Gastrocnemius medialis (tissue), 4 donors: ENCODE results near the gene IGSF21. TPM values are rescaled to one million over a fixed set of nuclear protein-coding genes. Genes with fewer than 3 reads are reported as not detected.

ENCODE experiments used
- ATAC-seq, 2 donors: fragments of 150-250 bp; one replicate each; pipeline ENCODE4 v1.9.1; 2016
- DNase-seq, 2 donors: peaks; one replicate each; pipeline ENCODE4 v3.0.0-alpha.2; 2019
- H3K27ac ChIP-seq, 4 donors: fragments of 200-600 bp; sonication (generic); 1 replicate in 1 of 4; 2 replicates in 3 of 4; pipeline ENCODE4 v1.5.1; 2016 to 2018; ENCODE audit warnings: mild to moderate bottlenecking in 2 of 4, moderate library complexity in 1 of 4
- H3K27me3 ChIP-seq, 3 donors: fragments of 200-600 bp; sonication (generic) in 2 of 3; 1 replicate in 1 of 3; 2 replicates in 2 of 3; pipeline versions ENCODE4 v1.5.1 to v1.6.0; 2016 to 2019; ENCODE audit warnings: mild to moderate bottlenecking in 1 of 3, moderate library complexity in 1 of 3
- H3K36me3 ChIP-seq, 2 donors: fragments of 200-600 bp; sonication (generic) in 1 of 2; one replicate each; pipeline ENCODE4 v1.5.1; 2017 to 2018
- H3K4me1 ChIP-seq, 2 donors: fragments of 200-600 bp; sonication (generic) in 1 of 2; one replicate each; pipeline ENCODE4 v1.5.1; 2016 to 2017; ENCODE audit warnings: mild to moderate bottlenecking in 2 of 2
- H3K4me3 ChIP-seq, 4 donors: fragments of 200-600 bp; sonication (generic) in 3 of 4; 1 replicate in 1 of 4; 2 replicates in 3 of 4; pipeline ENCODE4 v1.5.1; 2016 to 2019; ENCODE audit warnings: mild to moderate bottlenecking in 2 of 4
- H3K9me3 ChIP-seq, 3 donors: fragments of 200-600 bp; sonication (generic) in 2 of 3; 1 replicate in 1 of 3; 2 replicates in 2 of 3; pipeline ENCODE4 v1.5.1; 2016 to 2019
- POLR2A ChIP-seq, 2 donors: fragments of 450-650 bp; IDR thresholded peaks; one replicate each; pipeline ENCODE4 v1.6.1; 2017; ENCODE audit warnings: antibody characterized with exemption in 2 of 2, mild to moderate bottlenecking in 2 of 2, moderate library complexity in 2 of 2
- in situ Hi-C, 4 donors: fragments of 200-750 bp; cut with MboI; loops; one replicate each; pipeline versions ENCODE4 v1.15.0 to v1.8.0; 2017; ENCODE audit warnings: low sequenced_read_pairs in 4 of 4
- intact Hi-C: fragments of 100-400 bp; cut with DNase I; formaldehyde crosslinking; loops from one replicate; pipeline ENCODE4 v1.15.1; 2023; ENCODE audit warnings: low total_unique reads
- total RNA-seq, 4 donors: library from RNA; depleted of rRNA; stranded (reverse); fragments of >200 nt; gene quantifications; one replicate each; pipeline versions ENCODE4 v1.1.0 to v1.2.3, GENCODE V29; 2016
- TF ChIP-seq, protein P1 (sequence below), 5 experiments: fragments of 450-650 bp in 3 of 5; fragments of 200-600 bp in 2 of 5; sonication (generic) in 2 of 5; IDR thresholded peaks in 4 of 5; conservative IDR thresholded peaks in 1 of 5; 1 replicate in 4 of 5; 2 replicates in 1 of 5; pipeline ENCODE4 v1.5.1; 2016 to 2019; ENCODE audit warnings: antibody characterized with exemption in 5 of 5, mild to moderate bottlenecking in 3 of 5, moderate library complexity in 3 of 5

IGSF21 gene
- total RNA-seq, 4 donors from 2014 or later = 0.32 to 0.66 (median 0.53) TPM

DNA sequence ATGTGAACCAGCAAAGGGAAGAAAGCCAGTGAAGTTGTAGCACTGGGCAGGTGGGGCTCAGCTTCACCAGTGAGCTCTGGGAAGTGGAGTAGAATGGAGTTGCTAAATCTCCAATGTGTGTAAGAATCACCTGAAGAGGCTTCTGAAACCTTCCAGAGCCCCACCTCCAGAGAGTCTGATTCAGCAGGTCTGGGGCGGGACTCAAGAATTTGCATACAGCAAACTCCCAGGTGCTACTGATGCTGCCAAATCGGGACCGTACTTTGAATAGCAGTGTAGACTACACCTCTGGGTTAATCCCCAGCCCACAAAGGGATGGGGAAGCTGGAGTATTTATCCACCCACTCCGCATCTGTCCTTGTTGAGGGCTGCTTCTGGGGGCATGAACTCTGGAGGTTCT, 154.3 kb downstream of the IGSF21 start:
- intact Hi-C loops (no loop called here), in situ Hi-C loops (no loop called here)
- Histone ChIP-seq H3K36me3 (no peaks in the 10 kb centered on the region), H3K27ac (no peak overlapping the region), H3K9me3 (no peaks in the 10 kb centered on the region), H3K4me3 (no peak overlapping the region), H3K4me1 (no peaks in the 10 kb centered on the region), H3K27me3 (peaks cover 0 to 21% (median 0%) of the 10 kb centered on the region in 3 donors)
- no peak for ATAC-seq
- no peak for TF ChIP-seq POLR2A (IDR thresholded peaks at IDR 0.05)
- TF ChIP-seq, protein P1, sequence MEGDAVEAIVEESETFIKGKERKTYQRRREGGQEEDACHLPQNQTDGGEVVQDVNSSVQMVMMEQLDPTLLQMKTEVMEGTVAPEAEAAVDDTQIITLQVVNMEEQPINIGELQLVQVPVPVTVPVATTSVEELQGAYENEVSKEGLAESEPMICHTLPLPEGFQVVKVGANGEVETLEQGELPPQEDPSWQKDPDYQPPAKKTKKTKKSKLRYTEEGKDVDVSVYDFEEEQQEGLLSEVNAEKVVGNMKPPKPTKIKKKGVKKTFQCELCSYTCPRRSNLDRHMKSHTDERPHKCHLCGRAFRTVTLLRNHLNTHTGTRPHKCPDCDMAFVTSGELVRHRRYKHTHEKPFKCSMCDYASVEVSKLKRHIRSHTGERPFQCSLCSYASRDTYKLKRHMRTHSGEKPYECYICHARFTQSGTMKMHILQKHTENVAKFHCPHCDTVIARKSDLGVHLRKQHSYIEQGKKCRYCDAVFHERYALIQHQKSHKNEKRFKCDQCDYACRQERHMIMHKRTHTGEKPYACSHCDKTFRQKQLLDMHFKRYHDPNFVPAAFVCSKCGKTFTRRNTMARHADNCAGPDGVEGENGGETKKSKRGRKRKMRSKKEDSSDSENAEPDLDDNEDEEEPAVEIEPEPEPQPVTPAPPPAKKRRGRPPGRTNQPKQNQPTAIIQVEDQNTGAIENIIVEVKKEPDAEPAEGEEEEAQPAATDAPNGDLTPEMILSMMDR (IDR thresholded peaks at IDR 0.05 in 4 of 5, conservative IDR thresholded peaks at IDR 0.05 in 1 of 5) = no peak
- no peak for DNase-seq

DNA sequence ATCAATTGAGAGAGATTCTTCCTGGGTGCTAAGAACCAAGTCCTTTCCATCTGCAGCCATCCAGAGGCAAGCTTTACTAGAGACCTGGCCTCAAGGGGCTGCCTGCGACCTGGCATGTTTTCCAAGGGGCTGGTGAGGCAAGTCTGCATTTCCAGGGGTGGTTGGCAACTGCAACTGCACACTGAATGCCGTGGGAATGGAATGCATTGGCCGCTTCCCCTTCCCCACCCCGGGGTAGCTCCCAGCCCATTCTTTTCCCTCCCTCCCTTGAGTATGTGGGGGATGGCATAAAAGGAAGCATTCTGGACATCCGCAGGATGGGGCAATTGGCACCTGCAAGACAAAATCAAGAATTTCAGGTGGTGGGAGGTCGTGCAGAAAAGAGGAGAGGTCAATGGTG, 155.1 kb downstream of the IGSF21 start:
- H3K4me1 ChIP-seq = no peaks in the 10 kb centered on the region
- ATAC-seq (no peak), DNase-seq (no peak)
- H3K9me3 ChIP-seq = no peaks in the 10 kb centered on the region
- H3K27ac ChIP-seq = no peak overlapping the region
- no peaks in the 10 kb centered on the region for H3K36me3 ChIP-seq
- no peak for TF ChIP-seq POLR2A (IDR thresholded peaks at IDR 0.05)
- TF ChIP-seq, protein P1 (IDR thresholded peaks at IDR 0.05 in 4 of 5, conservative IDR thresholded peaks at IDR 0.05 in 1 of 5) = no peak
- in situ Hi-C loops (no loop called here), intact Hi-C loops (no loop called here)
- H3K27me3 ChIP-seq = peaks cover 0 to 21% (median 0%) of the 10 kb centered on the region in 3 donors
- no peak overlapping the region for H3K4me3 ChIP-seq

DNA sequence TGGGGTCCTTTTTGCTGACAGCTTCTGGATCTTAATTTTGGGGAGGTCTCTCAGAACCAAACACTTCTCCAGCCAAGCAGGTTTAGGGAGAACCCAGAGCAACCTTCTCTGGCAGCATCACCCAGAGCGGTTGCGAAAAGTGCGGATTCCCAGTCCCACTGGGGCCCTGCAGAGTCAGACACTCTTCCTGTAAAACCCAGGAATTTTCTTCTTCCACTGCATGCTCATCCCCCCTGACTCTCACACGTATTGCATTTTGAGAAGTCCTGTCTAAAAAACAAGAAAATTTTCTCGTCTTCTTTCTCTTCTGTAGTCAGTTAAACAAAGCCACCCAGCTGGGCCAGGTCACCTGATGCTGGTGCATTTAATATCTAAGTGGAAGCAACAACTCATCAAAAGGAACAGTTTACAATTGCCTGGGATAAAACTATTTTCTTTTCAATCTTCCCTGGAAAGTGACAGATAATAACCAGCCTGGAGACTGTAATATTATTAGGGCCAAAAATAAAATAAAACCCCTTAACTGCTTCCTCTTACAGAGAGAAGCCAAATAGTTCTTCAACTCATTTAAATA, 156.0 kb downstream of the IGSF21 start:
- TF ChIP-seq, protein P1 (IDR thresholded peaks at IDR 0.05 in 4 of 5, conservative IDR thresholded peaks at IDR 0.05 in 1 of 5) = no peak
- no peak for TF ChIP-seq POLR2A (IDR thresholded peaks at IDR 0.05)
- Histone ChIP-seq H3K4me3 (no peak overlapping the region), H3K36me3 (no peaks in the 10 kb centered on the region), H3K27me3 (peaks cover 0 to 17% (median 0%) of the 10 kb centered on the region in 3 donors), H3K9me3 (no peaks in the 10 kb centered on the region), H3K27ac (no peak overlapping the region), H3K4me1 (no peaks in the 10 kb centered on the region)
- in situ Hi-C loops = no loop called here
- intact Hi-C loops = no loop called here
- DNase-seq = no peak
- no peak for ATAC-seq

DNA sequence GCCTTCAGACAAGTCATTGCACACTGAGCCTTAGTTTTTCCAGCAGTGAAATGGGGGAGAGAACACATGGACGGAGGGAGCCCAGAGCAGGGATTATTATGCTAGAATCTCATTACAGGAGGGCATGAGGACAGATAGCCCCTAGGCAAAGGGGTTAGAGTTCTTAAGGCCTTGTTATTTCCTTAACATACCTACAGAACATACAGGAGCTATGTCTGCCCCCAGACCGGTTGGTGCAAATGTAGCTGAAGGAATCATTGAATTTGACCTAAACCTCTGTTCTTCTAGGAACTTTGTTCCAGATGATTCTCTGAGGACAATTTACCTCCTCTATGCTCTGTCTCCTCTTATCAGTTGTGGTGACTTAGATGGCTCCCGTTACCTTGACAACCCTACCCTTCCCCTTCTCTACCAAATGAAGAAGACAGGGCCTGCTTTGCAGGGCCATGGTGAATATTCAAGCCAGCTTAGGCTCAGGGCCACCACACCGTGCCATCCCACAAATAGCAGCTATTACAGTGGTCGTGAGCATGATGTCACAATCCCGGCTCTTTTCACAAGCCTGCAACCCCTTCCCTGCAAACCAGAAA, 156.9 kb downstream of the IGSF21 start:
- DNase-seq (no peak), ATAC-seq (no peak)
- no peak for TF ChIP-seq POLR2A (IDR thresholded peaks at IDR 0.05)
- TF ChIP-seq, protein P1 (IDR thresholded peaks at IDR 0.05 in 4 of 5, conservative IDR thresholded peaks at IDR 0.05 in 1 of 5) = no peak
- intact Hi-C loops (no loop called here), in situ Hi-C loops (no loop called here)
- peaks cover 0 to 17% (median 0%) of the 10 kb centered on the region in 3 donors for H3K27me3 ChIP-seq
- H3K4me3 ChIP-seq = no peak overlapping the region
- H3K36me3 ChIP-seq = no peaks in the 10 kb centered on the region
- no peaks in the 10 kb centered on the region for H3K9me3 ChIP-seq
- no peaks in the 10 kb centered on the region for H3K4me1 ChIP-seq
- no peak overlapping the region for H3K27ac ChIP-seq
